ENCODE results near the gene ADCY5. TPM values are rescaled to one million over a fixed set of nuclear protein-coding genes. Genes with fewer than 3 reads are reported as not detected.

The ADCY5 gene
- total RNA-seq, 4 donors from 2014 or later: 119 to 251 (median 185) TPM

- Histone ChIP-seq H3K27me3 (no peaks in the 10 kb centered on the region), H3K9me3 (no peaks in the 10 kb centered on the region), H3K4me1 (no peaks in the 10 kb centered on the region), H3K36me3 (no peaks in the 10 kb centered on the region), H3K4me3 (no peak overlapping the region), H3K27ac (no peak overlapping the region)
- TF ChIP-seq POLR2AphosphoS5 (IDR thresholded peaks at IDR 0.05): no peak
- TF ChIP-seq, protein P1, sequence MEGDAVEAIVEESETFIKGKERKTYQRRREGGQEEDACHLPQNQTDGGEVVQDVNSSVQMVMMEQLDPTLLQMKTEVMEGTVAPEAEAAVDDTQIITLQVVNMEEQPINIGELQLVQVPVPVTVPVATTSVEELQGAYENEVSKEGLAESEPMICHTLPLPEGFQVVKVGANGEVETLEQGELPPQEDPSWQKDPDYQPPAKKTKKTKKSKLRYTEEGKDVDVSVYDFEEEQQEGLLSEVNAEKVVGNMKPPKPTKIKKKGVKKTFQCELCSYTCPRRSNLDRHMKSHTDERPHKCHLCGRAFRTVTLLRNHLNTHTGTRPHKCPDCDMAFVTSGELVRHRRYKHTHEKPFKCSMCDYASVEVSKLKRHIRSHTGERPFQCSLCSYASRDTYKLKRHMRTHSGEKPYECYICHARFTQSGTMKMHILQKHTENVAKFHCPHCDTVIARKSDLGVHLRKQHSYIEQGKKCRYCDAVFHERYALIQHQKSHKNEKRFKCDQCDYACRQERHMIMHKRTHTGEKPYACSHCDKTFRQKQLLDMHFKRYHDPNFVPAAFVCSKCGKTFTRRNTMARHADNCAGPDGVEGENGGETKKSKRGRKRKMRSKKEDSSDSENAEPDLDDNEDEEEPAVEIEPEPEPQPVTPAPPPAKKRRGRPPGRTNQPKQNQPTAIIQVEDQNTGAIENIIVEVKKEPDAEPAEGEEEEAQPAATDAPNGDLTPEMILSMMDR (IDR thresholded peaks at IDR 0.05): no peak
- no peak for TF ChIP-seq POLR2A (IDR thresholded peaks at IDR 0.05)
- TF ChIP-seq EP300 (IDR thresholded peaks at IDR 0.05): no peak
- WGBS, 2 donors (ENCODE audit: low coverage in 1 of 2): no CpG with 5 or more reads among the region's 5 CpGs
- no peak for ATAC-seq
These were observed 22.2 kb upstream of the ADCY5 start for GRCh38 chr3:123471106-123471505.

DNA sequence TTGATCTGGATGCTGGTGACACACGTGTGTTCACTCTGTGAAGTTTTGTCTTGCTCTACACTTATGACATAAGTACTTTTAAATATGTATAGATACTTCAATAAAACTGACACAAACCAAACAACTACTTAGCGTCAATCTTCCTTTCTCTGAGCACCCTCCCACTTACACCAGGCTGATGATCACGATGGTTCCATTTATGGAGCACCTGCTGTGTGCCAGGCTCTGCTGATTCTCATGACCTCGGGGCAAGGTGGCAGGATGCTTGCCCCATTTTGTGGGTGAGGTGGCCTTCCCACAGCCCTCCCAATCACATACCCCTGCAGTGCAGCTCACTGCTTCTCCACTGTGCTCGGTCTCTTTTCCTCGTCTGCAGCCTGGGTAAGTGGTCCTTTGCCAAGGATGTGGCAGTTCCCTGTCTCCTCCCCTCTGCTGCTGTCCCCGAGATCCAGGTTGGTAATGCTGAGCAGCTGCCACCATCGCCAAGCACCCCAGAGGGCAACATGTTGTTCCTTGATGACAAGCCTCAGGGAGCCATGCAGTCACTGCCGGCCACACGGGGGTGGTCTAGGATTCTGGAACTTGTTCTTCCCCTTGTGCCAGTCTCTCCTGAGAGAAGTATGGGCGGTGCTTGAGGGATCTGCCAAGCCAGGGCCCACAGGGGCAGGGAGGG, 20.6 kb upstream of the ADCY5 start:
- H3K27me3 ChIP-seq: no peaks in the 10 kb centered on the region
- no peak overlapping the region for H3K4me3 ChIP-seq
- H3K27ac ChIP-seq: no peak overlapping the region
- ATAC-seq: no peak
- H3K36me3 ChIP-seq: no peaks in the 10 kb centered on the region
- WGBS, 2 donors (ENCODE audit: low coverage in 1 of 2): 79 to 87% methylated on average over 3 of the region's 11 CpGs
- H3K9me3 ChIP-seq: no peaks in the 10 kb centered on the region
- no peaks in the 10 kb centered on the region for H3K4me1 ChIP-seq
- TF ChIP-seq POLR2AphosphoS5 (IDR thresholded peaks at IDR 0.05): no peak
- TF ChIP-seq POLR2A (IDR thresholded peaks at IDR 0.05): no peak
- no peak for TF ChIP-seq EP300 (IDR thresholded peaks at IDR 0.05)
- TF ChIP-seq, protein P1 (IDR thresholded peaks at IDR 0.05): no peak

GRCh38 chr3:123467046-123467445, 18.2 kb upstream of the ADCY5 start:
- no peaks in the 10 kb centered on the region for H3K36me3 ChIP-seq
- no peak overlapping the region for H3K27ac ChIP-seq
- no peak for TF ChIP-seq POLR2A (IDR thresholded peaks at IDR 0.05)
- TF ChIP-seq, protein P1 (IDR thresholded peaks at IDR 0.05): no peak
- TF ChIP-seq POLR2AphosphoS5 (IDR thresholded peaks at IDR 0.05): no peak
- TF ChIP-seq EP300 (IDR thresholded peaks at IDR 0.05): no peak
- no peaks in the 10 kb centered on the region for H3K27me3 ChIP-seq
- ATAC-seq: no peak
- H3K4me1 ChIP-seq: no peaks in the 10 kb centered on the region
- WGBS, 2 donors (ENCODE audit: low coverage in 1 of 2): 72 to 75% methylated on average over 4 to 5 of the region's 5 CpGs
- no peak overlapping the region for H3K4me3 ChIP-seq
- no peaks in the 10 kb centered on the region for H3K9me3 ChIP-seq

DNA sequence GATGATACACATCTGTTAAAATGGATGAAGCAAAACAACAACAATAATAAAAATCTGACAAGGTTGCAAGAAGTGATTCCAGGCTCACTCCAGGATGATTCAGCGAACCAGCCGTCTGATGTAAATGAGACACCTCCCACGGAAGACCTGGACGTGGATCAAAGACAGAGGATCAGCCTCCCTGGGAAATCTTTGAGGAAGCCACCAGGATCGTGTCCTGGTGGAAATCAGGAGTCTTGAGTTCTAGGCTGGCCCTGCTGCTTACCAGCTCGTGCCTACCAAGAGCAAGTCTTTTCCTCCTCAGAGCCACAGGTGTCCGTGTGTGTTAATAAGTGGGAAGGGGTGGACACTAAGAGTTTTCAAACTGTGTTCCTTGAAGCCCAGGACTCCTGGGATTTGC, 15.3 kb upstream of the ADCY5 start:
- no peak for ATAC-seq
- 53 to 86% methylated on average over 5 to 7 of the region's 7 CpGs for WGBS, 2 donors (ENCODE audit: low coverage in 1 of 2)
- H3K9me3 ChIP-seq: no peaks in the 10 kb centered on the region
- no peak overlapping the region for H3K4me3 ChIP-seq
- TF ChIP-seq POLR2AphosphoS5 (IDR thresholded peaks at IDR 0.05) (no peak), POLR2A (IDR thresholded peaks at IDR 0.05) (no peak), EP300 (IDR thresholded peaks at IDR 0.05) (no peak)
- TF ChIP-seq, protein P1 (IDR thresholded peaks at IDR 0.05): no peak
- H3K36me3 ChIP-seq: no peaks in the 10 kb centered on the region
- H3K27me3 ChIP-seq: no peaks in the 10 kb centered on the region
- no peak overlapping the region for H3K27ac ChIP-seq
- H3K4me1 ChIP-seq: peaks cover 0 to 5% (median 0%) of the 10 kb centered on the region in 3 donors

GRCh38 chr3:123459862-123460261, 11.0 kb upstream of the ADCY5 start:
- Histone ChIP-seq H3K36me3 (no peaks in the 10 kb centered on the region), H3K27ac (no peak overlapping the region), H3K9me3 (no peaks in the 10 kb centered on the region), H3K4me1 (peaks cover 0 to 5% (median 0%) of the 10 kb centered on the region in 3 donors), H3K27me3 (peaks cover 12% of the 10 kb centered on the region), H3K4me3 (no peak overlapping the region)
- WGBS, 2 donors (ENCODE audit: low coverage in 1 of 2): 17 to 33% methylated on average over 1 to 3 of the region's 8 CpGs
- no peak for ATAC-seq
- no peak for TF ChIP-seq POLR2AphosphoS5 (IDR thresholded peaks at IDR 0.05)
- no peak for TF ChIP-seq EP300 (IDR thresholded peaks at IDR 0.05)
- no peak for TF ChIP-seq POLR2A (IDR thresholded peaks at IDR 0.05)
- TF ChIP-seq, protein P1 (IDR thresholded peaks at IDR 0.05): no peak
